Hepatic stellate cell (primary cell): Measurements from ENCODE around the gene SP110.
"Not testable (repeated sequence)": the region's sequence is repeated elsewhere in the genome, so short reads cannot be mapped to it uniquely, and the experiment has no call there.

ENCODE experiments used
- DNase-seq: peaks from one replicate; pipeline ENCODE4 v3.0.0; 2011; ENCODE audit warnings: low spot score

Gene SP110

GRCh38 chr2:230224458-230224857 lies 4.7 kb upstream of the SP110 start:
- DNase-seq: no peak

- not testable (repeated sequence) for DNase-seq
These were observed 3.0 kb upstream of the SP110 start for GRCh38 chr2:230222829-230223228.

GRCh38 chr2:230221493-230221892 lies 1.7 kb upstream of the SP110 start:
- DNase-seq: no peak

GRCh38 chr2:230220347-230220969 lies 674 bp upstream of the SP110 start:
- no peak for DNase-seq

GRCh38 chr2:230218421-230218820 lies 1.4 kb downstream of the SP110 start:
- DNase-seq: no peak

GRCh38 chr2:230217424-230217823 lies 2.4 kb downstream of the SP110 start:
- no peak for DNase-seq

GRCh38 chr2:230216489-230216888 lies 3.3 kb downstream of the SP110 start:
- no peak for DNase-seq

- DNase-seq: no peak
These were observed 10.2 kb downstream of the SP110 start for GRCh38 chr2:230209422-230210051.

GRCh38 chr2:230208576-230208975 lies 11.2 kb downstream of the SP110 start:
- DNase-seq: no peak

- no peak for DNase-seq
These were observed 14.1 kb downstream of the SP110 start for GRCh38 chr2:230205721-230206120.

GRCh38 chr2:230205034-230205433 lies 14.8 kb downstream of the SP110 start:
- DNase-seq: no peak

GRCh38 chr2:230203110-230203676 lies 16.6 kb downstream of the SP110 start:
- no peak for DNase-seq

- DNase-seq: no peak
These were observed 17.2 kb downstream of the SP110 start for GRCh38 chr2:230202430-230203109.

GRCh38 chr2:230184727-230185578 lies 34.8 kb downstream of the SP110 start:
- no peak for DNase-seq

GRCh38 chr2:230181195-230181594 lies 38.6 kb downstream of the SP110 start:
- DNase-seq: no peak

- no peak for DNase-seq
These were observed 39.9 kb downstream of the SP110 start for GRCh38 chr2:230179907-230180306.

GRCh38 chr2:230178546-230179485 lies 41.0 kb downstream of the SP110 start:
- DNase-seq: no peak

GRCh38 chr2:230176996-230177395 lies 42.8 kb downstream of the SP110 start:
- DNase-seq: no peak

GRCh38 chr2:230174466-230174865 lies 45.3 kb downstream of the SP110 start:
- no peak for DNase-seq

GRCh38 chr2:230172852-230173251 lies 46.9 kb downstream of the SP110 start:
- no peak for DNase-seq

GRCh38 chr2:230172156-230172555 lies 47.6 kb downstream of the SP110 start:
- DNase-seq: no peak
